H9 (cell line): ENCODE results near the gene KIFC3. TPM values are rescaled to one million over a fixed set of nuclear protein-coding genes. Genes with fewer than 3 reads are reported as not detected.

Experiments used
- DNase-seq: peaks from one replicate; pipeline ENCODE4 v3.0.0-alpha.2; 2017
- H2AFZ ChIP-seq: one replicate; pipeline ENCODE4 v1.6.1; 2013; ENCODE audit warnings: mild to moderate bottlenecking, low read length, control low read depth, moderate library complexity
- H2AK5ac ChIP-seq: 2 replicates; pipeline ENCODE4 v1.6.1; 2013; ENCODE audit warnings: low read length, control low read depth, mixed read lengths; ENCODE audit not compliant: insufficient read length
- H2BK120ac ChIP-seq: one replicate; pipeline ENCODE4 v1.6.1; 2013; ENCODE audit warnings: low read depth, mild to moderate bottlenecking, low read length, control low read depth, inconsistent platforms; ENCODE audit not compliant: poor library complexity, severe bottlenecking
- H2BK12ac ChIP-seq: 2 replicates; pipeline ENCODE4 v1.6.1; 2013; ENCODE audit warnings: low read length, control low read depth, mixed read lengths, low read depth; ENCODE audit not compliant: insufficient read length
- H2BK15ac ChIP-seq: 2 replicates; pipeline ENCODE4 v1.6.1; 2013; ENCODE audit warnings: low read depth, low read length, control low read depth
- H2BK20ac ChIP-seq: one replicate; pipeline ENCODE4 v1.6.1; 2013; ENCODE audit warnings: low read depth, mild to moderate bottlenecking, low read length, control low read depth, inconsistent platforms; ENCODE audit not compliant: poor library complexity, severe bottlenecking
- H2BK5ac ChIP-seq: 2 replicates; pipeline ENCODE4 v1.6.1; 2013; ENCODE audit warnings: low read length, control low read depth, mixed read lengths; ENCODE audit not compliant: insufficient read length
- H3K14ac ChIP-seq: 2 replicates; pipeline ENCODE4 v1.6.1; 2013; ENCODE audit warnings: low read length, control low read depth; ENCODE audit not compliant: insufficient read depth
- H3K18ac ChIP-seq: 2 replicates; pipeline ENCODE4 v1.6.1; 2013; ENCODE audit warnings: low read depth, mild to moderate bottlenecking, mixed read lengths, low read length, control low read depth; ENCODE audit not compliant: insufficient read length
- H3K23ac ChIP-seq: 2 replicates; pipeline ENCODE4 v1.6.1; 2013; ENCODE audit warnings: low read length, control low read depth, mixed read lengths, low read depth; ENCODE audit not compliant: insufficient read length
- H3K23me2 ChIP-seq: 2 replicates; pipeline ENCODE4 v1.6.1; 2013; ENCODE audit warnings: low read depth, mild to moderate bottlenecking, mixed read lengths, low read length, control low read depth; ENCODE audit not compliant: insufficient read length, poor library complexity, severe bottlenecking
- H3K27ac ChIP-seq: 2 replicates; pipeline ENCODE4 v1.5.1; 2013; ENCODE audit warnings: low read length, control low read depth, mixed read lengths, low read depth; ENCODE audit not compliant: insufficient read length
- H3K27me3 ChIP-seq: 2 replicates; pipeline ENCODE4 v1.6.1; 2013; ENCODE audit warnings: low read length, control low read depth, inconsistent platforms; ENCODE audit not compliant: insufficient read depth
- H3K4ac ChIP-seq: 2 replicates; pipeline ENCODE4 v1.6.1; 2013; ENCODE audit warnings: low read depth, mild to moderate bottlenecking, control low read depth, inconsistent platforms, low read length, moderate library complexity
- H3K4me1 ChIP-seq: 2 replicates; pipeline ENCODE4 v1.6.1; 2013; ENCODE audit warnings: low read length, control low read depth, inconsistent platforms; ENCODE audit not compliant: insufficient read depth
- H3K4me2 ChIP-seq: 2 replicates; pipeline ENCODE4 v1.6.1; 2013; ENCODE audit warnings: low read length, control low read depth, mixed read lengths; ENCODE audit not compliant: insufficient read length, insufficient read depth
- H3K56ac ChIP-seq: 2 replicates; pipeline ENCODE4 v1.6.1; 2013; ENCODE audit warnings: low read depth, mild to moderate bottlenecking, mixed read lengths, low read length, control low read depth; ENCODE audit not compliant: insufficient read length
- H3K79me1 ChIP-seq: 2 replicates; pipeline ENCODE4 v1.6.1; 2013; ENCODE audit warnings: low read depth, mild to moderate bottlenecking, moderate library complexity, low read length, control low read depth, inconsistent platforms; ENCODE audit not compliant: insufficient read depth, poor library complexity, severe bottlenecking
- H3K79me2 ChIP-seq: 2 replicates; pipeline ENCODE4 v1.6.1; 2013; ENCODE audit warnings: low read length, control low read depth, inconsistent platforms; ENCODE audit not compliant: insufficient read depth
- H3K9ac ChIP-seq: 2 replicates; pipeline ENCODE4 v1.6.1; 2013; ENCODE audit warnings: low read length, control low read depth, mixed read lengths; ENCODE audit not compliant: insufficient read length; ENCODE audit errors: extremely low read depth
- H3K9me3 ChIP-seq: one replicate; pipeline ENCODE4 v1.6.1; 2013; ENCODE audit warnings: low read depth, low read length, inconsistent platforms; ENCODE audit not compliant: control insufficient read depth
- H3T11ph ChIP-seq: one replicate; pipeline ENCODE4 v1.6.1; 2013; ENCODE audit warnings: mild to moderate bottlenecking, low read length, control low read depth, inconsistent platforms
- H4K20me1 ChIP-seq: one replicate; pipeline ENCODE4 v1.6.1; 2013; ENCODE audit not compliant: control insufficient read depth, insufficient read length, insufficient read depth
- H4K5ac ChIP-seq: 2 replicates; pipeline ENCODE4 v1.6.1; 2013; ENCODE audit warnings: low read depth, mild to moderate bottlenecking, mixed read lengths, low read length, control low read depth; ENCODE audit not compliant: insufficient read length
- H4K8ac ChIP-seq: replicated peaks from 2 replicates; pipeline ENCODE4 v1.6.1; 2013; ENCODE audit warnings: low read length, control low read depth, mixed read lengths, low read depth; ENCODE audit not compliant: insufficient read length
- H4K91ac ChIP-seq: 2 replicates; pipeline ENCODE4 v1.6.1; 2013; ENCODE audit warnings: low read depth, mild to moderate bottlenecking, moderate library complexity, mixed read lengths, low read length, control low read depth; ENCODE audit not compliant: insufficient read length
- H3K27ac Mint-ChIP-seq, 3 experiments: 2 replicates in 2 of 3; 3 replicates in 1 of 3; pipeline ENCODE4 v1.8.0; 2020 to 2021; ENCODE audit warnings: mixed read lengths in 3 of 3, mild to moderate bottlenecking in 1 of 3, moderate library complexity in 1 of 3
- H3K27me3 Mint-ChIP-seq: 2 replicates; pipeline ENCODE4 v1.8.0; 2021; ENCODE audit warnings: low read depth, mild to moderate bottlenecking, moderate library complexity, mixed read lengths
- H3K36me3 Mint-ChIP-seq, 3 experiments: 2 replicates in 2 of 3; 3 replicates in 1 of 3; pipeline ENCODE4 v1.8.0; 2020 to 2021; ENCODE audit warnings: low read depth in 3 of 3, mixed read lengths in 3 of 3; ENCODE audit not compliant: insufficient read depth in 1 of 3
- H3K4me1 Mint-ChIP-seq, 2 experiments: 2 replicates each; pipeline ENCODE4 v1.8.0; 2020; ENCODE audit warnings: mixed read lengths in 2 of 2
- H3K4me3 Mint-ChIP-seq, 2 experiments: 2 replicates in 1 of 2; 3 replicates in 1 of 2; pipeline ENCODE4 v1.8.0; 2020 to 2021; ENCODE audit warnings: mild to moderate bottlenecking in 2 of 2, mixed read lengths in 2 of 2, moderate library complexity in 1 of 2
- H3K9me3 Mint-ChIP-seq, 2 experiments: 2 replicates in 1 of 2; 3 replicates in 1 of 2; pipeline ENCODE4 v1.8.0; 2020; ENCODE audit warnings: mild to moderate bottlenecking in 2 of 2, mixed read lengths in 2 of 2, moderate library complexity in 1 of 2
- CTCF ChIP-seq: fragments of 200-600 bp; sonication (generic); conservative IDR thresholded peaks from 3 replicates; pipeline ENCODE4 v1.8.0; 2021; ENCODE audit warnings: antibody characterized with exemption, mild to moderate bottlenecking
- WGBS: extraction: QIAGEN DNeasy Blood & Tissue Kit; methylation state at CpG from one replicate; pipeline ENCODE4 v1.1.7; 2013; ENCODE audit warnings: missing lambda C conversion rate, low lambda C conversion rate, mixed read lengths; ENCODE audit not compliant: insufficient read length; ENCODE audit errors: extremely low coverage; 5-methylcytosine and 5-hydroxymethylcytosine counted together
- total RNA-seq: library from RNA; stranded (reverse); gene quantifications from 2 replicates; pipeline ENCODE4 v1.2.1, GENCODE V29; 2021

Gene KIFC3
- total RNA-seq, 1 experiment from 2014 or later: 5.0 TPM

GRCh38 chr16:57791893-57792461 is 10.3 kb downstream of the KIFC3 start:
- H3K27ac Mint-ChIP-seq: no peak overlapping the region; a peak in 2 of 7 replicates
- H3K23ac ChIP-seq: no peak overlapping the region
- H3K18ac ChIP-seq: no peak overlapping the region
- no peak overlapping the region for H2BK20ac ChIP-seq
- no peak overlapping the region for H3K56ac ChIP-seq
- H3K23me2 ChIP-seq: no peaks in the 10 kb centered on the region
- no peak overlapping the region for H3K4me2 ChIP-seq
- H3K4me1 Mint-ChIP-seq: peaks cover 3 to 12% of the 10 kb centered on the region in 2 experiments
- no peak overlapping the region for H2AFZ ChIP-seq
- H4K8ac ChIP-seq: no peak overlapping the region
- no peak overlapping the region for H2BK15ac ChIP-seq
- no peak overlapping the region for H3K4me3 Mint-ChIP-seq
- H3K27me3 ChIP-seq: no peaks in the 10 kb centered on the region
- no peak overlapping the region for H2BK120ac ChIP-seq
- H4K20me1 ChIP-seq: no peaks in the 10 kb centered on the region
- no peak overlapping the region for H4K5ac ChIP-seq
- H3K36me3 Mint-ChIP-seq: no peaks in the 10 kb centered on the region
- no peaks in the 10 kb centered on the region; the same call in none of the 2 replicates for H3K27me3 Mint-ChIP-seq
- H3K9ac ChIP-seq: no peak overlapping the region
- no CpG with 5 or more reads among the region's 8 CpGs for WGBS
- DNase-seq: no peak
- no peak overlapping the region for H3K4ac ChIP-seq
- no peak overlapping the region for H3K14ac ChIP-seq
- H3K79me2 ChIP-seq: no peaks in the 10 kb centered on the region
- no peaks in the 10 kb centered on the region; a peak in 1 of 5 replicates for H3K9me3 Mint-ChIP-seq
- H2BK5ac ChIP-seq: no peak overlapping the region
- H2AK5ac ChIP-seq: no peak overlapping the region
- TF ChIP-seq CTCF: no peak
- no peaks in the 10 kb centered on the region for H3K4me1 ChIP-seq
- H4K91ac ChIP-seq: no peak overlapping the region
- H2BK12ac ChIP-seq: no peak overlapping the region
- no peak overlapping the region for H3T11ph ChIP-seq
- H3K27ac ChIP-seq: no peak overlapping the region
- no peaks in the 10 kb centered on the region for H3K9me3 ChIP-seq
- no peaks in the 10 kb centered on the region for H3K79me1 ChIP-seq
